GM12878 (cell line): ENCODE data around the gene SLC12A7. TPM values are rescaled to one million over a fixed set of nuclear protein-coding genes. Genes with fewer than 3 reads are reported as not detected.

Source experiments
- ATAC-seq: fragments of 200-7000 bp; cut with Tn5 transposase; 3 replicates; pipeline ENCODE4 v1.9.1; 2020; ENCODE audit warnings: mild to moderate bottlenecking, moderate library complexity
- BruUV-seq: library from RNA; stranded (reverse); fragments of 400-500 nt; replicated peaks from 2 replicates; lab custom pipeline; 2021; lab: Mats Ljungman, UMichigan
- CTCF ChIA-PET: fragments of 300-600 bp; sonication (Branson Sonifier 250); formaldehyde crosslinking; extraction: SDS; loops from one replicate; lab custom pipeline; 2021; ENCODE audit warnings: inconsistent platforms; lab: Yijun Ruan, JAX
- POLR2A ChIA-PET: fragments of 350-600 bp; formaldehyde crosslinking; extraction: SDS; loops from one replicate; lab custom pipeline; 2021; ENCODE audit warnings: inconsistent platforms; lab: Charles Lee
- RAD21 ChIA-PET: fragments of 300-600 bp; sonication (Branson Sonifier 250); formaldehyde crosslinking; loops from one replicate; lab custom pipeline; 2023; ENCODE audit warnings: antibody characterized with exemption; ENCODE audit not compliant: unreplicated experiment; lab: Charles Lee
- SMC1A ChIA-PET: fragments of 300-600 bp; sonication (Branson Sonifier 250); formaldehyde crosslinking; loops from one replicate; lab custom pipeline; 2023; ENCODE audit not compliant: unreplicated experiment, uncharacterized antibody; lab: Charles Lee
- DNase-seq: peaks from one replicate; pipeline ENCODE4 v3.0.0-alpha.2; 2011; ENCODE audit warnings: low read depth, low spot score
- FAIRE-seq: peaks from 3 replicates; lab custom pipeline; 2011; peaks lifted over from hg19 to GRCh38; lab: Jason Lieb, UNC
- H2AFZ ChIP-seq: 2 replicates; pipeline ENCODE4 v1.6.0; 2011; ENCODE audit warnings: low read depth, low read length, control low read depth; ENCODE audit not compliant: control insufficient read depth
- H3K27ac ChIP-seq: 2 replicates; pipeline ENCODE4 v1.5.1; 2011; ENCODE audit warnings: control low read depth; ENCODE audit not compliant: control insufficient read depth, insufficient read depth
- H3K27me3 ChIP-seq, 2 experiments: replicated peaks in 1 of 2; 2 replicates each; pipeline versions ENCODE4 v1.6.0 to v1.6.1; 2011; ENCODE audit warnings: low read length in 1 of 2; ENCODE audit not compliant: control insufficient read depth in 2 of 2, insufficient read depth in 2 of 2
- H3K36me3 ChIP-seq, 2 experiments: 2 replicates each; pipeline ENCODE4 v1.5.1; 2011; ENCODE audit warnings: low read length in 1 of 2; ENCODE audit not compliant: control insufficient read depth in 2 of 2, insufficient read depth in 2 of 2
- H3K4me1 ChIP-seq: 2 replicates; pipeline ENCODE4 v1.6.1; 2011; ENCODE audit warnings: mild to moderate bottlenecking, low read length, moderate library complexity, mixed read lengths; ENCODE audit not compliant: control insufficient read depth, insufficient read depth
- H3K4me2 ChIP-seq: 2 replicates; pipeline ENCODE4 v1.6.0; 2011; ENCODE audit warnings: control low read depth; ENCODE audit not compliant: control insufficient read depth, insufficient read depth
- H3K4me3 ChIP-seq: fragments of 200-600 bp; sonication (generic); 2 replicates; pipeline ENCODE4 v1.5.1; 2016
- H3K79me2 ChIP-seq: 2 replicates; pipeline ENCODE4 v1.6.0; 2011; ENCODE audit warnings: low read length; ENCODE audit not compliant: control insufficient read depth, insufficient read depth
- H3K9ac ChIP-seq: 2 replicates; pipeline ENCODE4 v1.8.0; 2011; ENCODE audit warnings: low read length, control low read depth, mixed read lengths; ENCODE audit not compliant: control insufficient read depth, insufficient read depth
- H3K9me3 ChIP-seq: replicated peaks from 3 replicates; pipeline ENCODE4 v1.5.1; 2011; ENCODE audit warnings: mild to moderate bottlenecking, low read length; ENCODE audit not compliant: control insufficient read depth, insufficient read depth
- H4K20me1 ChIP-seq: 2 replicates; pipeline ENCODE4 v1.6.0; 2011; ENCODE audit not compliant: control insufficient read depth, insufficient read depth
- FOS ChIP-seq: IDR thresholded peaks from 3 replicates; pipeline ENCODE4 v1.6.1; 2011; ENCODE audit warnings: borderline replicate concordance; ENCODE audit not compliant: insufficient read length; ENCODE audit errors: extremely low read depth
- PML ChIP-seq: IDR thresholded peaks from 2 replicates; pipeline ENCODE4 v1.6.1; 2012; ENCODE audit warnings: low read length, inconsistent platforms
- RUNX3 ChIP-seq: IDR thresholded peaks from 2 replicates; pipeline ENCODE4 v1.6.1; 2012; ENCODE audit warnings: low read length, inconsistent platforms
- SMAD1 ChIP-seq: fragments of 450-650 bp; IDR thresholded peaks from 2 replicates; pipeline ENCODE4 v1.6.1; 2018; ENCODE audit warnings: mild to moderate bottlenecking, low read depth; ENCODE audit not compliant: partially characterized antibody
- YY1 ChIP-seq: IDR thresholded peaks from 2 replicates; pipeline ENCODE4 v1.6.1; 2011; ENCODE audit warnings: low read depth, mild to moderate bottlenecking, low read length
- ZNF274 ChIP-seq: IDR thresholded peaks from one replicate; pipeline ENCODE4 v1.8.0; 2011; ENCODE audit not compliant: insufficient read length, insufficient read depth
- WGBS: methylation state at CpG from one replicate; pipeline ENCODE4 v1.1.6; 2016; ENCODE audit warnings: low lambda C conversion rate; ENCODE audit not compliant: insufficient replicate concordance, insufficient coverage; ENCODE audit errors: missing lambda C conversion rate; 5-methylcytosine and 5-hydroxymethylcytosine counted together
- in situ Hi-C: fragments of 300-500 bp; cut with MboI; formaldehyde crosslinking; loops from 9 replicates; pipeline ENCODE4 v1.14.3; 2018; ENCODE audit warnings: mixed read lengths
- intact Hi-C: fragments of 100-400 bp; cut with micrococcal nuclease; formaldehyde crosslinking; loops from one replicate; pipeline ENCODE4 v1.14.2; 2022; ENCODE audit not compliant: unreplicated experiment
- polyA plus RNA-seq, 11 experiments: library from polyadenylated mRNA; depleted of rRNA in 4 of 11; unstranded in 6 of 11; stranded (reverse) in 5 of 11; fragments of >200 nt; fragmentation: Nextera tagmentation in 4 of 11; fragmentation: Illumina TruSeq in 1 of 11; extraction: Ambion mirVana in 4 of 11; extraction: Trizol in 1 of 11; gene quantifications; 1 replicate in 1 of 11; 2 replicates in 10 of 11; pipeline versions ENCODE4 v1.2.1 to v1.2.3, GENCODE V29; 2011 to 2016; ENCODE audit warnings: inconsistent platforms in 2 of 11, missing spikeins in 2 of 11, low read depth in 1 of 11
- total RNA-seq, 4 experiments: library from RNA; depleted of rRNA in 3 of 4; stranded (reverse); fragments of >200 nt in 3 of 4; fragmentation: Illumina TruSeq in 1 of 4; extraction: Trizol in 1 of 4; gene quantifications; 2 replicates each; pipeline versions ENCODE4 v1.2.1 to v1.2.3, GENCODE V29; 2013 to 2021
- TF ChIP-seq, protein P1 (sequence below): fragments of 450-650 bp; IDR thresholded peaks from 2 replicates; pipeline ENCODE4 v1.6.1; 2017; ENCODE audit warnings: mild to moderate bottlenecking, moderate library complexity
- TF ChIP-seq, protein P2 (sequence below): IDR thresholded peaks from 2 replicates; pipeline ENCODE4 v1.6.1; 2012; ENCODE audit warnings: low read depth, low read length, improper control_type of control experiment

SLC12A7 gene
- total and polyA plus RNA-seq, 10 of the 15 experiments (the other 5 are each of a cell fraction or from before 2014, with no cell fraction given): 0.10 to 10.0 (median 2.9) TPM

DNA sequence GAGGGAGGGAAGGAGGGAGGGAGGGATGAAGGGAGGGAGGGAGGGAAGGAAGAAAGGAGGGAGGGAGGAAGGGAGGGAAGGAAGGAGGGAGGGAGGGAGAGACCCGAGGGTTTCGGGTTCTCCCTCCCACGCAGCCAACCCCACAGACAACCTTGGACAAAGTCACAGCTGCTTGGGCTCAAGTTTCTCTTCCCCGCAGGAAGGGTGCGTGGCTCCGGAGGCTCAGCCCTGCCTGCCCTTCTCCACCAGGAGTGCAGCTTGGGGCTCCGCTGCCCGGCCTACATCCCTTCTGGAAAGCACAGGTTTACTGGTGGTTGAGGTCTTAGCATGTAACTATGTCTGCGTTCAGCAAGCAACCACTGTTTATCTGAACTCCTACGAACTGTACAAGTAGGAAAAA is 15.0 kb downstream of the SLC12A7 start:
- intact Hi-C loops: no loop called here
- FAIRE-seq (no peak), ATAC-seq (no peak), DNase-seq (no peak)
- no peaks in the 10 kb centered on the region for H3K79me2 ChIP-seq
- RAD21 ChIA-PET: no interaction called here
- H3K27ac ChIP-seq: no peak overlapping the region
- in situ Hi-C loops: no loop called here
- no peaks in the 10 kb centered on the region for H3K9me3 ChIP-seq
- no peaks in the 10 kb centered on the region for H3K27me3 ChIP-seq
- TF ChIP-seq, protein P1, sequence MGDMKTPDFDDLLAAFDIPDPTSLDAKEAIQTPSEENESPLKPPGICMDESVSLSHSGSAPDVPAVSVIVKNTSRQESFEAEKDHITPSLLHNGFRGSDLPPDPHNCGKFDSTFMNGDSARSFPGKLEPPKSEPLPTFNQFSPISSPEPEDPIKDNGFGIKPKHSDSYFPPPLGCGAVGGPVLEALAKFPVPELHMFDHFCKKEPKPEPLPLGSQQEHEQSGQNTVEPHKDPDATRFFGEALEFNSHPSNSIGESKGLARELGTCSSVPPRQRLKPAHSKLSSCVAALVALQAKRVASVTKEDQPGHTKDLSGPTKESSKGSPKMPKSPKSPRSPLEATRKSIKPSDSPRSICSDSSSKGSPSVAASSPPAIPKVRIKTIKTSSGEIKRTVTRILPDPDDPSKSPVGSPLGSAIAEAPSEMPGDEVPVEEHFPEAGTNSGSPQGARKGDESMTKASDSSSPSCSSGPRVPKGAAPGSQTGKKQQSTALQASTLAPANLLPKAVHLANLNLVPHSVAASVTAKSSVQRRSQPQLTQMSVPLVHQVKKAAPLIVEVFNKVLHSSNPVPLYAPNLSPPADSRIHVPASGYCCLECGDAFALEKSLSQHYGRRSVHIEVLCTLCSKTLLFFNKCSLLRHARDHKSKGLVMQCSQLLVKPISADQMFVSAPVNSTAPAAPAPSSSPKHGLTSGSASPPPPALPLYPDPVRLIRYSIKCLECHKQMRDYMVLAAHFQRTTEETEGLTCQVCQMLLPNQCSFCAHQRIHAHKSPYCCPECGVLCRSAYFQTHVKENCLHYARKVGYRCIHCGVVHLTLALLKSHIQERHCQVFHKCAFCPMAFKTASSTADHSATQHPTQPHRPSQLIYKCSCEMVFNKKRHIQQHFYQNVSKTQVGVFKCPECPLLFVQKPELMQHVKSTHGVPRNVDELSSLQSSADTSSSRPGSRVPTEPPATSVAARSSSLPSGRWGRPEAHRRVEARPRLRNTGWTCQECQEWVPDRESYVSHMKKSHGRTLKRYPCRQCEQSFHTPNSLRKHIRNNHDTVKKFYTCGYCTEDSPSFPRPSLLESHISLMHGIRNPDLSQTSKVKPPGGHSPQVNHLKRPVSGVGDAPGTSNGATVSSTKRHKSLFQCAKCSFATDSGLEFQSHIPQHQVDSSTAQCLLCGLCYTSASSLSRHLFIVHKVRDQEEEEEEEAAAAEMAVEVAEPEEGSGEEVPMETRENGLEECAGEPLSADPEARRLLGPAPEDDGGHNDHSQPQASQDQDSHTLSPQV: no peak
- TF ChIP-seq SMAD1: no peak
- no peak for TF ChIP-seq FOS
- no peak for TF ChIP-seq YY1
- TF ChIP-seq RUNX3: no peak
- TF ChIP-seq, protein P2, sequence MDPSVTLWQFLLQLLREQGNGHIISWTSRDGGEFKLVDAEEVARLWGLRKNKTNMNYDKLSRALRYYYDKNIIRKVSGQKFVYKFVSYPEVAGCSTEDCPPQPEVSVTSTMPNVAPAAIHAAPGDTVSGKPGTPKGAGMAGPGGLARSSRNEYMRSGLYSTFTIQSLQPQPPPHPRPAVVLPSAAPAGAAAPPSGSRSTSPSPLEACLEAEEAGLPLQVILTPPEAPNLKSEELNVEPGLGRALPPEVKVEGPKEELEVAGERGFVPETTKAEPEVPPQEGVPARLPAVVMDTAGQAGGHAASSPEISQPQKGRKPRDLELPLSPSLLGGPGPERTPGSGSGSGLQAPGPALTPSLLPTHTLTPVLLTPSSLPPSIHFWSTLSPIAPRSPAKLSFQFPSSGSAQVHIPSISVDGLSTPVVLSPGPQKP: no peak
- TF ChIP-seq PML: no peak
- no peak for TF ChIP-seq ZNF274
- BruUV-seq: no TSS peak
- no peaks in the 10 kb centered on the region for H4K20me1 ChIP-seq
- H3K4me1 ChIP-seq: no peaks in the 10 kb centered on the region
- H3K4me2 ChIP-seq: no peak overlapping the region
- H3K9ac ChIP-seq: no peak overlapping the region
- POLR2A ChIA-PET: no interaction called here
- 62% methylated on average over 10 of the region's 10 CpGs for WGBS
- no peak overlapping the region for H3K4me3 ChIP-seq
- CTCF ChIA-PET: no interaction called here
- H3K36me3 ChIP-seq: no peaks in the 10 kb centered on the region; a peak in 1 of 4 replicates
- SMC1A ChIA-PET: no interaction called here
- no peak overlapping the region for H2AFZ ChIP-seq
